ENCODE measurements around the gene OTUD7B.

Gene OTUD7B

DNA sequence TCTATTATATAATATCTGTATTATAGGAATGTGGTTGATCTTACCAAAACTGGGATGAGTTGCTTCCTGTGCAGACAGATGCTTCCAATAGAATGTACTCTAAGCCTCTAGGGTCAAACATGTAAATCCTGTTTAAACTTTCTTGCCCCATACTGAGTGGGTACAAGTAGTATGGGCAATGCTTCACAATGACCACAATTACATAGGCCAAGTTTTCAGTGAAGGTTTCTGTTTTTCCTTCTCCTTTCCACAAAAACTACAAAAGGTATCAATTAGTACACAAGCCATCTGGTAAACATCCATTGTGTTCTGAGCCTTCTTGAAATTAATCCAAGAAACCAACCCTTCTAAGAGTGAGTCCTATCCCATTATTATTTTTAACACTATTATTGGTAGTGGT is 16.8 kb downstream of the OTUD7B start:
- Histone ChIP-seq H3K9me3 (ENCODE audit: low read length) (no peaks in the 10 kb centered on the region), H3K4me3 (ENCODE audit: low read length) (no peak overlapping the region)

DNA sequence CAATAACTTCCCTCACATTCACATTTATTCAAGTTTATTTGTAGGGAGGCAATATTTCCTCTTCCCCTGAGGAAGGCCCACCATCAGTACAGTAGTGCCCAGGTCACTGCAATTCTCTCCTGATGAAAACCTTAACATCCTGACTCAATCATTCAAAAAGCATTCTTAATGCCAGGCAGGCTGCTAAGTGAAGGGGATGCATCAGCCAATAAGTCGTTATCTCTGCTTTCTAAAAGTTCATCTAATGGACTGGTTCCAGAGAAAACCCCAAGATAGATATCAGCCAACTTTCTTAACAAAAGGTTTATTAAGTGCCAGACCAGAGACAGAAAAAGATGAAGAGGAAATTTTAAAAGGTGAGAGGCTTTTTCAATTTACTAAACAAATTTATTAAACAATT is 17.3 kb downstream of the OTUD7B start:
- no peak overlapping the region for H2AFZ ChIP-seq (ENCODE audit: low read depth, low read length)
- no peak overlapping the region for H3K4me3 ChIP-seq (ENCODE audit: low read length)
- H3K27me3 ChIP-seq (ENCODE audit: insufficient read depth, low read length): no peaks in the 10 kb centered on the region
- peaks cover 19% of the 10 kb centered on the region for H3K36me3 ChIP-seq (ENCODE audit: insufficient read depth, low read length)
- peaks cover 10% of the 10 kb centered on the region for H3K4me1 ChIP-seq (ENCODE audit: insufficient read depth, low read length)
- H3K9me3 ChIP-seq (ENCODE audit: low read length): no peaks in the 10 kb centered on the region

More for the DNA sequence above, 16.8 kb downstream of the OTUD7B start:
- H2AFZ ChIP-seq (ENCODE audit: low read depth, low read length): no peak overlapping the region
- H3K4me1 ChIP-seq (ENCODE audit: insufficient read depth, low read length): peaks cover 10% of the 10 kb centered on the region
- H3K36me3 ChIP-seq (ENCODE audit: insufficient read depth, low read length): peaks cover 19% of the 10 kb centered on the region
- no peaks in the 10 kb centered on the region for H3K27me3 ChIP-seq (ENCODE audit: insufficient read depth, low read length)

DNA sequence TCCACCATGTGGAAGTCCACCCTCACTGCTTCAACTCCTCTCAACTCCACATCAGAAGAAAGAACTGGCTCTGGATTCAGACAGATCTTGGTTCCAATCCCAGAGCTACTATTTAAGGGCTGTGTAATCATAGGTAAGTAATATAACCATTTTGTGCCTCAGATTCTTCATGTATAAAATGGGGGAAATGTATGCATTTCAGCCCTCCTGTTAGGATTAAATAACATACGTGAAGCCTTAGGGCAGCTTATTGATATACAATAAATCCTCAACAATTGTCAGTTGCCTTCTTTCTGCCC is 23.3 kb downstream of the OTUD7B start:
- Histone ChIP-seq H3K9me3 (ENCODE audit: low read length) (no peaks in the 10 kb centered on the region), H3K36me3 (ENCODE audit: insufficient read depth, low read length) (peaks cover 9% of the 10 kb centered on the region), H2AFZ (ENCODE audit: low read depth, low read length) (no peak overlapping the region), H3K4me1 (ENCODE audit: insufficient read depth, low read length) (no peaks in the 10 kb centered on the region), H3K4me3 (ENCODE audit: low read length) (no peak overlapping the region), H3K27me3 (ENCODE audit: insufficient read depth, low read length) (no peaks in the 10 kb centered on the region)

DNA sequence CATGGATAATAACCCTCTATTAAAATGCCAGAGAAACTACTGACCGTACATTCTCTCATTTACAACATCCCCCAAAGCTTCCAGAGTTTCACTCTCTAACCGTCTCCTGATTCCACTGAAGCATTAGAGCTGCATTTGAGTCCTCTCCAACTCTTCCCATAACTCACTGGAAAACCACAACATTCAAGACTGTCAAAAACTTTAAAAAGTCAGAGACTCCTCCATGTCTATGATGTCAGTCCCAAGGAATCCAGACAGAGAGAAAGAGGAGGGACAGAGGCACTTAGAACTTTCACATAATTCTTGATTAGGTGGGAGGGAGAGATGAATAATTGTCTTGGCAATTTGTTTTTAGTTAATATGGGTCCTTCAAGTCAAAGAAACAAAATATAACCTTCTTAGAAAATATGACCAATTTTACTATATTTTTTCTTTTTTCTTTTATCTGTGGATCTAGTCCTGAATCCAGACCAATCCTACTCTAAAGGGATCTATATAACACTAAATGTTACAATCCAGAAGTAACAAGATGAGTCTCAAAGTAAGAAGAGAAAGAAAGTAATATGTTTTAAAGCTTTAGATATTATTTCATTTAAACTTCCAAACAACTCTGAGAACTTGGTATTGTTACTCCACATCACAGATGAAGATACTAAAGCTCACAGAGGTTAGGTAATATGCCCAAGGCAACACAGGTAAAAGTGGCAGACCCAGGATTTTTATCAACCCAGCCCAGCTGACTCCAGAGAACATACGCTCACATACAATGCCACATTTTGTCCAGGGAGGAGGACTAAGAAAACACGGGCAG is 23.8 kb downstream of the OTUD7B start:
- H3K4me1 ChIP-seq (ENCODE audit: insufficient read depth, low read length): no peaks in the 10 kb centered on the region
- no peaks in the 10 kb centered on the region for H3K27me3 ChIP-seq (ENCODE audit: insufficient read depth, low read length)
- H3K9me3 ChIP-seq (ENCODE audit: low read length): no peaks in the 10 kb centered on the region
- no peak overlapping the region for H3K4me3 ChIP-seq (ENCODE audit: low read length)
- no peak overlapping the region for H2AFZ ChIP-seq (ENCODE audit: low read depth, low read length)
- peaks cover 9% of the 10 kb centered on the region for H3K36me3 ChIP-seq (ENCODE audit: insufficient read depth, low read length)

DNA sequence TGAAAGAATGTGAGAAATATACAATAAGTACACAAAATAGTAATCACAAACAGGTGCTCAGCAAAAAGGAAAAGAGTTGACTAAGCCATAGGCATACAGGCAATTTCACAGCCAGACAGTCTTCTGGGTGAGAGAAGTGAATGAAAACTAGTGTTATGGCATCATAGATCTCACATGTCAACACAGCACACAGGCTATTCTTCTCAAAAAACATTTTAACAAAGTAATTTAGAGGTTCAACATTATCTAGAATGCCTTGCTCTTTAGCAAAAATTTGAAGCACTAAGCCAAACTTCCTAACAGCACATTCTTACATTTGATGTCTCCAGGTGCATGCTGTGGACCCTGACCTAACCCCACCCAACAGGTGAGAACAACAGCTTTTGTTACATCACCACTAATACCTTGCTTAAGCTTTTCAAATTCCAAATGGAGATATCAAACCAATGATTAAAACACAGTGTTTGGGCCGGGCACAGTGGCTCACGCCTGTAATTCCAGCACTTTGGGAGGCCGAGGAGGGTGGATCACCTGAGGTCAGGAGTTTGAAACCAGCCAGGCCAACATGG is 30.5 kb downstream of the OTUD7B start:
- Histone ChIP-seq H3K4me1 (ENCODE audit: insufficient read depth, low read length) (no peaks in the 10 kb centered on the region), H3K36me3 (ENCODE audit: insufficient read depth, low read length) (peaks cover 18% of the 10 kb centered on the region), H3K27me3 (ENCODE audit: insufficient read depth, low read length) (no peaks in the 10 kb centered on the region), H2AFZ (ENCODE audit: low read depth, low read length) (no peak overlapping the region), H3K9me3 (ENCODE audit: low read length) (no peaks in the 10 kb centered on the region), H3K4me3 (ENCODE audit: low read length) (no peak overlapping the region)

DNA sequence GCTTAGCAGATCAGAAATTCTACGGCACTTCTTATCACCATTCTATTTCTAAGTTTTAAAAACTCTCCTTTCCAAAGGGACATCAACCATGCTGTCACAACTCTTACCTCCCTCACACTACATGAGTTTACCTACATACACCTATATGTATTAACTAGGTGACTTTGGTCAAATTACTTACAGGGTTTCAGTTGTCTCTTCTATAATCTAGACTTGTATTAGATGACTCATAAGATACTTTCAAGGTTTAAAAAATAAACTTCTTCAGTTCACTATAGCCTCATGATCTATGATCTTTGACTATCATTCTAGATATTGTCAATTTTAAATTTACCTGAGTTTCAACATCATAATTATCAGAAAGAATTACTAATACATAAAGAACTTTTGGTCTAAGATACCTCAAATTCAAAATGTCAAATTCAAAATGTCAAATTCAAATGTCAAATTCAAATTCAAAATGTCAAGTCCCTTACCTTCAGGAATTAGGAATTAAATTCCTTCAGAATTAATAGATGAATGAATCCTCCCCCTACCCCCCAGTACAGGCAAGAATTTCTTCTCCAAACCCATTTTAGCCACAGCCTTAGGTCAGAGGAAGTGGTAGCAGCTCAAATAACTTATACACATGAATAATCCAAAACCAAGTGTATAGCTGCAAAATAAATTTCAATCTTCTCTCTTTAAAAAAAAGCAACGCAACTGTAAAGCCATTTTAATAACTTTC is 31.1 kb downstream of the OTUD7B start:
- Histone ChIP-seq H3K36me3 (ENCODE audit: insufficient read depth, low read length) (peaks cover 19% of the 10 kb centered on the region), H3K27me3 (ENCODE audit: insufficient read depth, low read length) (no peaks in the 10 kb centered on the region), H3K9me3 (ENCODE audit: low read length) (no peaks in the 10 kb centered on the region), H2AFZ (ENCODE audit: low read depth, low read length) (no peak overlapping the region), H3K4me1 (ENCODE audit: insufficient read depth, low read length) (no peaks in the 10 kb centered on the region), H3K4me3 (ENCODE audit: low read length) (no peak overlapping the region)

DNA sequence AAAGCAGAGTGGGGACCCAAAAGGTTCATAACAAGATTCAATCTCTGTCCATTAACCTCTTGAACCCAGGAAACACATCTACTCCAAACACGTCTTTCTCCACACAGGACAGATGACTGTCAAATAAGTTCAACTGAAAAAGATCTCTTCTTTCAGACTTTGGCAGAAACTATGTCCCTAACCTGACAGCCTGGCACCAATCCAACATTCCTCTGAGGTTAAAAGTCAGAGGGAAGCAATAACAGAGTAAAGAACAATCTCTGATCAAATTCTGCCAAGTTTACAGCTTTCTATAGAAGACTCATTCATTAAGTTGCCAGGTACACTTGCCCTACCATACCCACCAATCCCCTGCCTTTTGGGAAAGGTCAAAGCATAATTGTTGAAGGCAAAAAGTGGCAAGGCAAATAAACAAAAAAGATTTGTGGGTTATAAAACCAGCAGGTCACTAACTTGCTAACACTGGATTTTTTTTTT is 31.9 kb downstream of the OTUD7B start:
- Histone ChIP-seq H2AFZ (ENCODE audit: low read depth, low read length) (no peak overlapping the region), H3K27me3 (ENCODE audit: insufficient read depth, low read length) (no peaks in the 10 kb centered on the region), H3K4me3 (ENCODE audit: low read length) (no peak overlapping the region), H3K9me3 (ENCODE audit: low read length) (no peaks in the 10 kb centered on the region), H3K4me1 (ENCODE audit: insufficient read depth, low read length) (no peaks in the 10 kb centered on the region), H3K36me3 (ENCODE audit: insufficient read depth, low read length) (peaks cover 24% of the 10 kb centered on the region)

DNA sequence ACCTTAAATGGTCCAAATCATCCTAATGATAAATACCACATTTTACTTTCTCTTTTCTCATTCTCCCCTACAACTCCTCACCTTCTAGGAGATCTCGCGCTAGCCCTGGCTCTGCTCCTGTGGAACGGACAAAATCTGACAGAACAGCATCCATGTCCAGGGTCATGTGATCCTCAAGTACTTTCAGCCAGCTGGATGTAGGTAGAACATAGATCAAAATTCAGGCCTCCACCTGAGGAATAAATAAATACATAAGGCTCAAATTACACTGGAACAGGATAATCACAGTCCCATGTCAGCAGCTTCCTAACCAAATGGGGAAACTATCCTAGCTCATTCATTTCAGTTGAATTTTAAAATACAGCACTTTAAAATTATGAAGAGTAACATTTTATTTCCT is 33.2 kb downstream of the OTUD7B start:
- Histone ChIP-seq H3K4me1 (ENCODE audit: insufficient read depth, low read length) (no peaks in the 10 kb centered on the region), H3K36me3 (ENCODE audit: insufficient read depth, low read length) (peaks cover 30% of the 10 kb centered on the region), H2AFZ (ENCODE audit: low read depth, low read length) (no peak overlapping the region), H3K4me3 (ENCODE audit: low read length) (no peak overlapping the region), H3K27me3 (ENCODE audit: insufficient read depth, low read length) (no peaks in the 10 kb centered on the region), H3K9me3 (ENCODE audit: low read length) (no peaks in the 10 kb centered on the region)

DNA sequence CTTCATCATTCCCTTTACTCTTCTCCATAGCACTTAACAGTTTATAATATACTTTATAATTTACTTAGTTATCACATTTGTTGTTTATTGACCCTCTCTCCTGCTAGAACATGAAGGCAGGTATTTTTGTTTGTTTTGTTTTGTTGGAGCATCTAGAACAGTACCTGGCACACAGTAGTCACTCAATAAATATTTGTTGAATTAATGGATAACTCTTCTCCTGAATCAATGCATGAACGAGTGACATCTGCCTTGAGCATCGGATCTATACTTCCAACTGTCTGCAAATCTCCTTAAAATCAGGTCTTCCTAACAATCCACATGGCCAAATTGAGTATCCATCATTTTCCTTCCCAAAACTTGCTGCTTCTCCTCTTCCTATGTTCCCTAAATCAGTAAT is 38.0 kb downstream of the OTUD7B start:
- peaks cover 58% of the 10 kb centered on the region for H3K36me3 ChIP-seq (ENCODE audit: insufficient read depth, low read length)
- no peaks in the 10 kb centered on the region for H3K4me1 ChIP-seq (ENCODE audit: insufficient read depth, low read length)
- no peak overlapping the region for H2AFZ ChIP-seq (ENCODE audit: low read depth, low read length)
- H3K27me3 ChIP-seq (ENCODE audit: insufficient read depth, low read length): no peaks in the 10 kb centered on the region
- H3K4me3 ChIP-seq (ENCODE audit: low read length): no peak overlapping the region
- no peaks in the 10 kb centered on the region for H3K9me3 ChIP-seq (ENCODE audit: low read length)

DNA sequence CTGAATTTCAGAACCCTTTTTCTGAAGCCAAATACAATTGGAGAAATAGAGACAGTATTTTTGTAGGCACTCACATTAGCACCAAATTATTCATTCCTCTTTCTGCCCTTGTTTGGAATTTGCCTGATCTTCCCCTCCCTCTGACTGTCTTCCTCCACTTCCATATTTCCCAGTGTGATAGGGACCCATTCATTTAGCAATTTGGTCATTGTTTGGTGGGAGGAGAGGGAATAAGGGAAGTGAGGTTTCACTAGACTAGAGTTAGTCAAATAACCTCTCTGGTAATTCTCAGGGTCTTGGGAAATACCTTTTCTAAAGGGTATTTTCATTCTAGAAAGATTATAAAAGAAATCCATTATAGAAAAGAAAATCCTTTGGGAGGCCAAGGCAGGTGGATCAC is 42.9 kb downstream of the OTUD7B start:
- Histone ChIP-seq H3K36me3 (ENCODE audit: insufficient read depth, low read length) (peaks cover 60% of the 10 kb centered on the region), H3K27me3 (ENCODE audit: insufficient read depth, low read length) (no peaks in the 10 kb centered on the region), H3K9me3 (ENCODE audit: low read length) (no peaks in the 10 kb centered on the region), H3K4me1 (ENCODE audit: insufficient read depth, low read length) (no peaks in the 10 kb centered on the region), H3K4me3 (ENCODE audit: low read length) (no peak overlapping the region), H2AFZ (ENCODE audit: low read depth, low read length) (no peak overlapping the region)

DNA sequence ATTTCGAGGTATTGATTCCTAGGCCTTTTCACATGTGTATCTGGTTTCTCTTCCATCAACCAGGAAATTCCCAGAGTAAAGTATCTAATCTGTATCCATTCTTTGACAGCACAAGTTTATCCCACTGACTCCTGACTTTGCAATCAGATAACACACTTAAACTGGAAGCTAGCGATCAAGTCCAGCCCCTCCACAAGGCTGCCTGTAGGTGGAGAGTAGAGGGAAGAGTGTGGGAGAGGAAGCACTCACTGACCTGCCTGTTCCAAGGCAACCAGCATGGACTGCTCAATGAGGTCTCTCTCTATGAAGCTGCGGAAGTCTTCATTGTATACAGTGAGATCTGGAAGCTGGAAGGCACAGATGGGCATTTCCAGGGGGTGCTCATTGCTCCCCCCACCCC is 43.5 kb downstream of the OTUD7B start:
- Histone ChIP-seq H3K9me3 (ENCODE audit: low read length) (no peaks in the 10 kb centered on the region), H3K4me1 (ENCODE audit: insufficient read depth, low read length) (no peaks in the 10 kb centered on the region), H3K36me3 (ENCODE audit: insufficient read depth, low read length) (peaks cover 57% of the 10 kb centered on the region), H2AFZ (ENCODE audit: low read depth, low read length) (no peak overlapping the region), H3K27me3 (ENCODE audit: insufficient read depth, low read length) (no peaks in the 10 kb centered on the region), H3K4me3 (ENCODE audit: low read length) (no peak overlapping the region)

DNA sequence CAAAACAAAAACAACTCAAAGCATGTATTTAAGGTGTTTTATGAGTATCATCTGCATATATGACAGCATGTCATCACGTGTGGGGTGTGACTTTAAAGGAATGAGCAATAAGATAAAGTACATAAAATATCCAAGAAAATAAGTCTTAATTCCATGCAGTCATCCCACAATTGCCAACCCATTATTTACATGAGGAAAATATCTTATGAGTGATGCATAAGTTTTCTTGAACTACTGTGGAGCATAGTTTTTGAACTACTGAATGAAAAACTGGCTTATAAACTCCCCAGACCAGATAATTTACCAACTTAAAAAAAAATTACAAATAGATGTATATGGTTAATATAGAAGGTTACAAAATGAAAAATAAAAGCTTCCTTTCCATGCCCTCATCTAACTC is 44.1 kb downstream of the OTUD7B start:
- Histone ChIP-seq H3K36me3 (ENCODE audit: insufficient read depth, low read length) (peaks cover 54% of the 10 kb centered on the region), H3K9me3 (ENCODE audit: low read length) (no peaks in the 10 kb centered on the region), H3K27me3 (ENCODE audit: insufficient read depth, low read length) (no peaks in the 10 kb centered on the region), H3K4me1 (ENCODE audit: insufficient read depth, low read length) (no peaks in the 10 kb centered on the region), H3K4me3 (ENCODE audit: low read length) (no peak overlapping the region), H2AFZ (ENCODE audit: low read depth, low read length) (no peak overlapping the region)

DNA sequence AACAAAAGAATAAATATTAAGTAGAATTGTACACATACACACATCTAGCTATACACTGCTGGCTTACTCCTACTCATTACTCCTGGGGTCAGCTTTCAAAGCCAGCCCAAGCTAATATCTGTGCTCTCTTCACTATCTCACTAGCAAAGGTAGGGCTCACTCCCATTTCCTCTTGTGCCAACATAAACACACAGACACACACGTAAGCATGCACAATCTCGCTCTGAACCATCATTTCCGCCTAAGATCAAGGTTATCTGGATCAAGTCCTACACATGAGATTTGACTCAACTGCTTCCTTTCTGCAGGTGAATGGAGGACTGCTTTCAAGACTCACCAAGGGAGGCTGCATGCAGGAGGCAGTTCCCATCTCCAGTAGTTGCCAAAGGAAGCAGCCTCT is 45.1 kb downstream of the OTUD7B start:
- Histone ChIP-seq H3K9me3 (ENCODE audit: low read length) (no peaks in the 10 kb centered on the region), H2AFZ (ENCODE audit: low read depth, low read length) (no peak overlapping the region), H3K27me3 (ENCODE audit: insufficient read depth, low read length) (no peaks in the 10 kb centered on the region), H3K36me3 (ENCODE audit: insufficient read depth, low read length) (peaks cover 51% of the 10 kb centered on the region), H3K4me1 (ENCODE audit: insufficient read depth, low read length) (no peaks in the 10 kb centered on the region), H3K4me3 (ENCODE audit: low read length) (no peak overlapping the region)

Data from neuron (in vitro differentiated cells).